NT2/D1 (cell line): ENCODE data around the gene DAAM1.

Experiments used
- SUZ12 ChIP-seq: IDR thresholded peaks from 2 replicates; pipeline ENCODE4 v1.6.1; 2011; ENCODE audit not compliant: insufficient read length, insufficient read depth; ENCODE audit errors: extremely low read depth
- YY1 ChIP-seq: IDR thresholded peaks from 2 replicates; pipeline ENCODE4 v1.6.1; 2011; ENCODE audit not compliant: insufficient read length, insufficient read depth

- TF ChIP-seq SUZ12 (no peak), YY1 (no peak)
These were observed 60.6 kb downstream of the DAAM1 start for GRCh38 chr14:59249029-59249428.
